GM21717 (cell line): ENCODE results near the gene SLC25A46.
"Not testable (repeated sequence)": the region's sequence is repeated elsewhere in the genome, so short reads cannot be mapped to it uniquely, and the experiment has no call there.

Experiments
- ATAC-seq: cut with Tn5 transposase; IDR thresholded peaks from one replicate; pipeline ENCODE4 v1.9.1; 2021; ENCODE audit warnings: mild to moderate bottlenecking, moderate library complexity; ENCODE audit not compliant: unreplicated experiment

The SLC25A46 gene

DNA sequence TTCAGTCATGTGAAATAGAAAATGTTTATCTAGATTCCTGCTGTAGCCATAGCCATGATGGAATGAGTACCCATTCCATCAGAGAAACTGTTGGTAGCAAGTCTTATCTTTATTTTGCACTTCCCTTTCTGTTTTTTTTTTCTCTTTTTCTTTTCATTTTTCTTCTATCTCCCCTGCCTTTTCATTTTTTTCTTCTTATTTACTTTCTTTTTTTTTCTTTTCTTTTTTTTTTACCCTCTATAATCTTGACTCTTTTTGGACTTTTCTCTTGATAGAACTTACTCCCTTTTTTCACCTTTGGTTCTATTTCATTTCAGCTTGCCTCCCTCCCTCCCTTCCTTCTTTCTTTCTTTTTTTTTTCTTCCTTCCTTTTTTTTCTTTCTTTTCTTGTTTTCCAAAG lies 15.4 kb downstream of the SLC25A46 start:
- ATAC-seq = no peak

DNA sequence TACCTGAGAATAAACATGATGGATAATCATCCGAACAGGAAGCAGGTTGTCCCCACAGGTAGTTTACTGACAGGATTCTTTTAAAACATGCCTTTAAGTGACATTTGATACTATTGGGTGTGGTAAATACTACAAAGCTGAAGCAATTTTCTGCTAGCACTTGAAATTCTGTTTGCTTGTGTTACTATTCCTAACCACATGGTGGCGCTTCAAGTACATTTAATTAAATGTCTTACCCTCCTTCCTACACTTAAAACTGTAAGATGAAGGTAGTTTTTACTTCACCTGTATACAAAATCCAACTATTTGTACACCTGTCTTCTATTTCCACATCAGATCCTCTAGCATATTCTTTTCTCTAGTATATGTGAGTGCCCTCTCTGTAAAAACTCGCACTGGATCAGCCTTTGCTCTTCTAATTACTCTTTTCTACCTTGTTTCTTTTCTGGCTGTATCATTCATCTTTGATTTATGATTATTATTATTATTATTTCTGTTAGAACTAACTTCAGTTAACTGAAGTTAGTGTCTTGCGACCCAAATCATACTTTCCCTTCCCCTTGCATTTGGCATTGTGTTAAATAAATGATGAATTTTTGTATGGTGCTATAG lies 18.4 kb downstream of the SLC25A46 start:
- no peak for ATAC-seq

DNA sequence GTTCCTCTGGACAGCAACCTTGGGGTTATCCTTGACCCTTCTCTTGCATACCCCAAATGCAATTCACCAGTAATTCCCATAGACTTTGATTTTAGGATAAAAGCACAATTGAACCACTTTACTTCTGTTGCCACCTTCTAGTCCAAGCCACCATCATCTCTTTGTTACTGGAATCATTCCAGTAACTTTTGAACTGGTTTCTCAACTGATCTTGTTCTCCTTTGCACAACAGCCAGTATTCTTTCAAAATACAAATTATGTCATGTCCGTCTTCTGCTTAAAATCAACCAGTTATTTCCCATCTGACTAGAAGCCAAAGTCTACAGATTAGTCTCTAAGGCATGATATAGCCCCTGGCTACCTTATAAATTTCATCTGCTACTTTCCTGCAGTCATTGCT lies 21.4 kb downstream of the SLC25A46 start:
- ATAC-seq = no peak

DNA sequence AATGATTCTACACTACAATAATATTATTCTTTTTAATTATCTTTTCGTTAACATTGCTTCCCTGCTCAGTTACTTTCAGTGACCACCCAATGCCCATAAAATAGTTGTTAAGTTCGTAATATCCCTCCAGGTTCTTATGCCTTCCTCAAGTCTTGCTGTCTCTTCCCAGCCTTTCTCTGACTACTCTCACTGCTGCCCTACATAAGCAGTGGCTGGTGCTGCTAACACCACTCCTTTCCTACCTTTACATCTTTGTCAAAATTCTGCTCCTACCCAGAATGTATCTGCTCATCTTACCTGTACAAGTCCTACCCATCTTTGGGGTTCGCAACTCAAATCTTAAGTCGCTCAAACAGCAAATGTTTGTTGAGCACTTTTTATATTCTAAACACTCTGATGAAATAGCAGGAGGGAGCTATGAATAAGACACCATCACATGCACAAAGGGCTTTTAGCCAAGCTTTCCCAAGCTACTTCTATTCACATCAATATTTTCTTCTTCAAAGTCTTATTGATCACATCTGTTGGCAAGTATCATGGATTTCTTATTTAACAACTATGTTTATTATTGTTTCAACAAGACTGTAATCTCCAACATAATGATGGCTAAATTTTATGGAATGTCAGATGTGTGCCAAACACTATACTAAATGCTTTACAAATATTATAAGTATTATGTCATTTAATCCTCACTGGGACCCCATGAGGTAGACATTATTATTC lies 29.5 kb downstream of the SLC25A46 start:
- ATAC-seq = no peak

DNA sequence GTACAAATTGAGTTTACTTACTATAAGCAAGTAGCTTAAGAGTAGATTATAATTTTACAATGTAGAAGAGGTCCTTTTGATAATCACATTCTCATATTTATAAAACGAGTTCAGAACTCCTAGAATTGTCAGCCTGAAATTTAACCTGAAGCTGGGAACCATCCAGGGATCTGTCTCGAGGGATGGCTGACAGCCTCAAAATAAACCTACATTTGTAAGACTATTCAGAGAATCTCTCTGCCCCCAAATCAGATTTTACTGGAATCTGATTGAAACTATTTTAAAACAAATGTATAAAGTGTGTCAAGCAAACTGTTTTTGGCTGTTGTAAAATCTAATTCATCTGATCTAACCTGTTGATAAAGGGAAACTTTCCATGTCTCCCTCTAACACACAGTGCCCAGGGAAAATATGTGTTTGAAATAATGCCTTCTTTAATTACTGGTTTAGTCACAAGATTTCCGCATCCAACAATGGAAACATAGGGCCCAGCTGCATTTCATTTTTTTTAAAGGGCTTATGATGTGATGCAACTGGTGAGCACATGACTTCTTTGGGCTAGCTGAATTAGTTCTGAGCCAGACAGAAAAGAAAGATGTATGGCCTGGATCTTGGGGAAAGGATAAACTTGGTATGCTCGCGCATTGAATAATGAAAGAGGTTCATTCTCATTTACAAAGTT lies 30.3 kb downstream of the SLC25A46 start:
- no peak for ATAC-seq

DNA sequence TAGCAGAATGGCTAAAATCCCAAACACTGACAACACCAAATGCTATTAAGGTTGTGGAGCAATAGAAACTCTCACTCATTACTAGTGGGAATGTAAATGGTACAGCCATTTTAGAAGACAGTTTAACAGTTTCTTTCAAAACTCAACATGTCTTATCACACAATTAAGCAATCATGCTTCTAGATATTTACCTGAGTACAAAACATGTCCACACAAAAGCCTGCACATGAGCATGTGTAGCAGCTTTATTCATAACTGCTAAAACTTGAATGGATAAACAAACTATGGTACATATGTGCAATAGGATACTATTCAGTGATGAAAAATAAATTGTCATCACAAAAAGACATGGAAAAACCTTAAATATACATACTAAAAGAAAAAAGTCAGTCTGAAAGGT lies 31.5 kb downstream of the SLC25A46 start:
- no peak for ATAC-seq

DNA sequence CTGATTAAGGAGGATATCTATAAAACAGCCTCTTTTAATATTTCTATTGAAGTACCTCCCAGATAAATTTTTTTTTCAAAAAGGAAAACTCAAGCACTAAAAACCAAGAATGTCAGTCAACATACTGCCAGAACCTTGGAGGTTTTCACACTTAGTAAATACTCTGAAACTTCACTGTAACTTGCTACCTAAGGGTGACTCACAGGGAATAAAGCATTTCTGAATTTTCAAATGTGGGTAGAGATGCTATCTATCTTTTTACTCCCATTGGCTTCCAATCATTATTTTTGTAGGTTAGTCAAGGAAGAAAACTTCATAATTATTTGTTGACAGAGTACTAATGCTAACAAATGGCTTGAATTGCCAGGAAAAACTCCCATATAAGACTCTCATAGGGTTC lies 46.1 kb downstream of the SLC25A46 start:
- no peak for ATAC-seq

DNA sequence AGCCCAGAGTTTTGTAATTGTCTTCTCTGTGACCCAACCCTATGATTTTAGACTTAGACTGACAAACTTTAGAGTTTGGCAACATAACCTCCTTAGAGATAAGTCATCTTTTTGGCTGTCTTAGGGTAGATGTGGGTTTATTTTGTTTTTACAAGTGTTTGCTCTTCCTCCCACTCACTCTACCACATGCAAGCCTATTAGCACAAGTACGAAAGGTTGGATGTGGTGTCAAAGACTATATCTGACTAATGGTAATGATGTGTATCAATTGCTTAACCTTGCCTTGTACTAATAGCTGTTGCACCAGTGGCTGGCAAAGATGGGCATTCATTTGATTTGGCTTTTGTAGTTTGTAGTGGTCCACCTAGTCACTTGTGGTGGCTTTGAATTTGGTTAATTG lies 46.5 kb downstream of the SLC25A46 start:
- no peak for ATAC-seq

DNA sequence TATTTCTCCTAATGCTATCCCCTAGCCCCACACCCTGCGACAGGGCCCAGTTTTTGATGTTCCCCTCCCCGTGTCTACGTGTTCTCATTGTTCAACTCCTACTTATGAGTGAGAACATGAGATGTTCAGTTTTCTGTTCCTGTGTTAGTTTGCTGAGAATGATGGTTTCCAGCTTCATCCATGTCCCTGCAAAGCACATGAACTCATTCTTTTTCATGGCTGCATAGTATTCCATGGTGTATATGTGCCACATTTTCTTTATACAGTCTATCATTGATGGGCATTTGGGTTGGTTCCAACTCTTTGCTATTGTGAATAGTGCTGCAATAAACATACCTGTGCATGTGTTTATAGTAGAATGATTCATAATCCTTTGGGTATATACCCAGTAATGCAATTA lies 49.2 kb downstream of the SLC25A46 start:
- not testable (repeated sequence) for ATAC-seq

DNA sequence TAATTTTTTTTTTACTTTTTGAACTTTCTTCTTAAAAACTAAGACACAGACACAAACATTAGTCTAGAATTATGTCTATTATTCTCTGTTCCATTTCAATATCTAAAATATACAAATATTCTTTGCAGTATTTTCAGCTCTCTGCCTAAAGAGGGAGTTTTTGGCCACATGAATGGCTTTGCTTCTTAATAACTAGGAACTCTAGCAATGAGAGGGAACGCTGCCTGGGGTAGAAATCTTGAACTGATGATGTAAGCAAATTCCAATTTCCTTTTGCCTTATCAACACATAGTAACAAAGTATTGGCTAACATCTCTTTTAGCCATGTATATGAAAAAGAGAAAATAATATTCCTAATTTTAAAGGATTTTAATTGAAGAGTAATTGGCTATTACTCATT lies 51.9 kb downstream of the SLC25A46 start:
- no peak for ATAC-seq

DNA sequence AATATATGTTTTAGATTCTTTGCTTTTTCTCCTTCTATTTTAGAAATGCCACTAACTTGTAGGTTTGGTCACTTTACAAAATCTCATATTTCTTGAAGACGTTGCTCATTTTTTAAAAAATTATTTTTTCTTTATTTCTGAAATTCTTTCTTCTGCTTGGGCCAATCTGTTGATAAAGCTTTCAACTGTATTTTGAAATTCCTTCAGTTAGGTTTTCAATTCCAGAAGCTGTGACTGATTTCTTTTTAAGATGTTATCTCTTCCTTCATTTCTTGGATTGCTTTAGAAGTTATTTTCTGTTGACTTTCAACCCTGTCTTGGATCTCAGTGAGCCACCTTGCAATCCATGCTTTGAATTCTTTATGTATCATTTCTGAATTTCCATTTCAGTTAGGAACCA lies 64.2 kb downstream of the SLC25A46 start:
- ATAC-seq = no peak

DNA sequence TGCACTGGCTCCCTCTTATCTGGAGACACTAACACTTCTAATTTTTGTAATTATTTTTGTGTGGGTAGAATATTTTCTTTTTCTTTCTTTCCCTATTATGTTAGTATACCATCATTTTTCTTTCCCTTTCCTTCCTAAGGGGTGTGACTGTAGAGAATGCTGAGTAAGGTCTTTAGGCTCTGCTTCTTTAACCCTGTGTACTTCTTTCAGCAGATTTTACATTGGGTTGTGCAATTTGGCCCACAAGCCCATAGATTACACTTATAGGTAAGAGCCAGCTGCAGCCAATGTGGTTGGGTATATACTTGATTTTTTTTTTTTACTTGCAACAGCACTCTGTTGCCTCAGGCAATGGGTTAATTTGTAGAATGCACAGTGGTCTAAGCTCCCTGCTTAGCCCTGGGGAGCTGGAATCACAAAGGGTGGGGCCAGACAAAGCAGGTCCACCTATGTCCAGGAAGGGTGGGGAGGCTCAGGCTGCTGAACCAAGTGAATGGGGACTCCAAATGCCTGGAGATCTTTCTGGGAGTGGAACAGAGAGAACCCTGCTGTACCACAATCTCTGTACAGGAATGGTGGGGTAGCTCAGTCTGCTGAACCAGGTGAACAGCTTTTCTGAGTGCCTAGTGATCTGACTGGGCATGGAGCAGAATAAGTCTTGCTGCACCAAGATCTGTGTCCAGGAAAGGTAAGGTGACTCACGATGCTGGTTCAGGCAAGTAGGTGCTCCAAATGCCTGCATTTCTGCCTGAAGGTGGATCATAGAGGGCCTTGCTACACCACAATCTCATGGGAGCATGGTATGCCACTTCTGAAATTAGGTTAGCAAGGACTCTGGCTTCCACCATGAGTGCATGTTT lies 64.9 kb downstream of the SLC25A46 start:
- no peak for ATAC-seq

DNA sequence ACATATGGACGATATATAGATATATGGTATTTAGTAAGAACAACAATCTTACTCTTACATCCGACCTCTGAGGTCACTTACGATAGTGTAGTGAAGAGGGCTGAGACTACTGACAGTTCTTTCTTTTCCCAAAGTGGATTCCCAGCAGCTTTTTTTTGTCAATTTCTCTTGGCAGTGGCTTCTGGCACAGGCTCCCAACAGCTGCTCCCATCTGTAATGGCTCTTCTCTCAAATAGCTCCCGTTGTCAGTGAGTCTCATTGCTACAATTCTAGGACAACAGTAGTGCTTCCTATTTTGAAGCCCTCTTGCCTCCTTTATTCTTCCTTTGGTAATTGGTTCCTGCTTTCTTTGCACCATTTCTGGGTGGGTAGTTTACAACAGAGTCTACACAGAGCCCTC lies 68.4 kb downstream of the SLC25A46 start:
- no peak for ATAC-seq

DNA sequence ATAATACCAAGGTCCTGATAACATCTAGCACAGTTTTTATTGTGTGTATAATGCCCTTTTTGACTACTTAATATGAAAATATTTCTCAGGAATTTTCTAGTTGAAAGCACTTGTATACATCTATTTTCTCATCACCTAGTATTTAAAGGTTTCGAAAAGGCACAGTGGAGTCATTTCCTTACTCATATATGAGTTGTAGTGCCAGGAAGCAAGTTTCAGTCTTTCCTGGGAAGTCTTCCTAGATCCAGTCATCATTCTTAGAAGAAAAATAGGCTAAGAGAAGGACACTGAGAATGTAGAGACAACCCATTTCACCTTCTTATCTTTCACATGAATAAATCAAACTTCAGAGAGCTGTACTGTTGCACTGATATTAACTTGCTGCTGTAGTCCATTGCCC lies 70.2 kb downstream of the SLC25A46 start:
- no peak for ATAC-seq
